Iris pigment epithelial cell (primary cell): ENCODE results near the gene FAM98B.

ENCODE experiments used
- DNase-seq: peaks from one replicate; pipeline ENCODE4 v3.0.0-alpha.2; 2011; ENCODE audit warnings: low read depth

The FAM98B gene

DNA sequence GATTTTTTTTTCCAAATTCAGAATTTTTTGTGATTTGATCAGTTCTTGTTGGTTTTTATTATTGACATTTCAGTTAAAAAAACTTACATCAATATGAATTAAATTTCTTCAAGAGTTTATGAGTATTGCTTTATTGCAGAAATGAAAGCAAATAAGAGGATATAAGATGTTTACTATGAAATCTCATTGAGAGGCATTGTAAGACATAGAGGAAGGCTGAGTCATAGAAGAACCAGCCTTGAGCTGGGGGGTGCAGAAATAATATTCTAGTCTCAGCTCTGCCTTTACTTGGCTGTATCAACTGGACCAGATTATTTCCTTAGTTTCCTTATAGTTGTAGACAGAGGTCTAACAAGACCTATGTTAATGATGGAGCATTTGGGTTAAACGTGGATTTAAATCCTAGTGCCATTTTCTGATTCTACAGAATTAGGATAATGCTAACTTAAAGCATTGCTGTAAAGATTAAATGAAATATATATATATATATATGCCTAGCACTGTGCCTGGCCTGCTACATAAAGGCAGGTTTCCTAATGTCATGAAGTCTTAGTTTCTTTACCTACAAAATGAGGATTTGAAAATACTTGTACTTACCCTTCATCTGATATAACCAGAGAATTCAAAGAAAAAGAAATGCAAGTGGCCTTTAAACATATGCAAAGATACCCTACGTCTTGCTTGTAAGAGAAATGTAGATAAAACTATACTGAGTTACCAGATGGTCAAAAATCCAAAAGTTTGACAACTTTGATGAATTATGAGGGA is 7.3 kb downstream of the FAM98B start:
- DNase-seq: peak; percentile 74

DNA sequence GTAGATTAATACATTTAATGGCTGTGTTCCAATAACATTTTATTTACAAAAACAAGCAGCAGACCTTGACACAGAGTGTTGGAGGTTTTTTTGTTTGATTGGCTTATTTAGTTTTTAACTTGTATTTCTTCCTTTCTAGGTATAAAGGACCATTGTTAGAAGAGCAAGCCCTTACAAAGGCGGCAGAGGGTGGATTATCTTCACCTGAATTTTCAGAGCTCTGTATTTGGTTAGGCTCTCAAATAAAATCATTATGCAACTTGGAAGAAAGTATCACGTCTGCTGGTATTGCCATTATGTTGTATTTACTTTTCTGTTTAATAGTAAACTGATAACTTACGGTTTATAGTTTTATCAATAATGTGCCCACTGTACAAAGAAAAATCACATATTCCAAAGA is 10.0 kb downstream of the FAM98B start:
- DNase-seq: no peak

GRCh38 chr15:38464675-38465074 is 10.7 kb downstream of the FAM98B start:
- DNase-seq: no peak

GRCh38 chr15:38470816-38471215 is 16.9 kb downstream of the FAM98B start:
- DNase-seq: no peak

DNA sequence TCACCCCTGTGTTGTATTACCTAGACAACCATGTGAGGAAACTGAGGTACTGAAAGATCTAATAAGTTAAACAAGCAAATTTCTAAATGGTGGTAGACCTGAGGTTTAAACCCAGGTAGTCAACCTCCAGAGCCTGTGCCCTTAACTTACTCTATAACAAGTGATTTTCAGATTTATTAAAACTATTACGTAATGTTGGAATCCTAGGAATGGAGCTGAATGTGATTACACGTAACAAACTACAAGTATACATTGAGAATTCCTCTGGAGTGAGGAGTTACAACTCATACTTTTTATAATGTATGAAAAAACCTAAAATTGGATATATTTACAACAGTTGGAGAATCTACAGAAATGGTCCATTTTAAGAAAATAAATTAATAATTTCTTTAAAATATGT is 18.0 kb downstream of the FAM98B start:
- DNase-seq: peak; percentile 66

GRCh38 chr15:38474155-38474757 is 20.3 kb downstream of the FAM98B start:
- DNase-seq: peak; percentile 70

DNA sequence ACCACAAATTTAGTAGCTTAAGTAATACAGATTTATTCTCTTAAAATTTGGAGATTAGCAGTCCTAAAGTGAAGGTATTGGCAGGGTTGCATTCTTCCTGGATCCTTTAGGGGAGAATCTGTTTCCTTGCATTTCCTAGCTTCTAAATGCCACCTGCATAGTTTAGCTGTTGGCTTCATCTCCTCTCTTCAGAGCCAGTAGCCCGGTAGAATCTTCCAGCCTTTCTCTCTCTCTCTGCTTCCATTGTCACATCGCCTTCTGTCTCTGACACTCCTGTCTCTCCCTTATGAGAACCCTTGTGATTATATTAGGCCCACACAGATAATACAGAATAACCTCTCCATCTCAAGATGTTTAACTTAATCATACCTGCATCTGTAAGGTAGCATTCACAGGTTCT is 21.4 kb downstream of the FAM98B start:
- DNase-seq: no peak

DNA sequence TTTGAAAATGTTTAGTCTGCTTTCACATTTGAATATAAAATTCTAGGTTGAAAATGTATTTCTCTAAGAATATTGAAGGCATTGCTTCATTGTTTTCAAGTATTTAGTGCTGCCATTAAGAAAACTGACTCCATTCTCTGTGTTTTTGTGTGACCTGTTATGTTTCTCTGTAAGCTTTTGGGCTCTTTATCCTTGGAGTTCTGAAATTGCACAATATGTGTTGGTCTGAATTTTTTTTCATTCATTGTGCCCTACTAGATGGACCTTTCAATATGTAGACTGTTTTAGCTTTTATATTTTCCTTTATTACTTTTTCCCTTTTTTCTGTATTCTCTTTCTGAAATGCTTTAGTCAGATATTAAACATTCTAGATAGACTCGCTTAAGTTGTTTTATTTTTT is 22.2 kb downstream of the FAM98B start:
- no peak for DNase-seq

DNA sequence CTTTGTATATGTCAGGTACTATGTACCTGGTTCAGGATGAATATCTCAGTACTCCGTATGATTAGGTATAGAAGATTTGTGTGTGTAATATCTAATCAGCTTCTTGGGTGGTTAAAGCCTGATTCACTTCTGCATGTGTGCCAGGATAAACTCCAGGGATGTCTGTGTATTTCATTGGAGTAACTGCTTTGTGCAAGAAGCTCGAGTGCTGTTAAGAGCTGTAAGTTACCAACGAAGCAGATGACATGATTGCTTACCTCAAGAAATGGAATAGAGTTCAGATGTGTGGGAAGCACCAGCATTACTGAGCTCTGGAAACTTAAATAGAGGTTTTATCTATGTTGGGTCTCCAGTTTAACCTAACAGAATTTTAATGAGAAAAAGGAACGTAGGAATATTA is 23.7 kb downstream of the FAM98B start:
- DNase-seq: no peak

DNA sequence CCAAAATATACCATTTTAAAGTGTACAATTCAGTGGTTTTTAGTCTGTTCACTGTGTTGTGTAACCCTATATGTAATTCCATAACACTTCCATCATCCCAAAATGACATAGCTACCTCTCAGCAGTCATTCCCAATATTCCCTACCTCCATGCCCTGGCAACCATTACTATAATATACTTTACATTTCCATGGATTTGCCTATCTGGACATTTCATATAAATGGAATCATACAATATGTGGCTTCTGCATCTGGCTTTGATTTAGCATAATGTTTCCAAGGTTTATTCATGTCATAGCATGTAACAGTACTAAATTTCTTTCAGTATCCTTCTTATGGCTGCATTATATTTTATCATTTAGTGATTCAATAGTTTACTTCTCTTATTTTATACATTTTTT is 25.3 kb downstream of the FAM98B start:
- DNase-seq: no peak

GRCh38 chr15:38479756-38480155 is 25.8 kb downstream of the FAM98B start:
- no peak for DNase-seq

DNA sequence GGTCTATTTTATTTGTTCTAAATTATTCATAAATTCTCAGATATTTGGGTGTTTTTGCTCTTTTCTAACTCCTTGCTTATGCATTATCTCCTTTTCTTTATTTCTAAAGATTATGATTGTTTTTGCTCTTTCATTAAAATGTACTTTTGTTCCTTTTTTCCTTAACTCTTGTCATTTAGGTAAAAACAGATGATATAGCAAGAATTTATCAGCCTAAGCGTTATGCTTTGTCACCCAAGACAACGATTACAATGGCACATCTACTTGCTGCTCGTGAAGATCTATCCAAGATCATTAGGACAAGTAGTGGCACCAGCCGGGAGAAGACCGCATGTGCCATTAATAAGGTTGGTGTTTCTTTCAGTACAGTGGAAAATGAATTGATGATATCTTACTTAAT is 27.2 kb downstream of the FAM98B start:
- DNase-seq: no peak

DNA sequence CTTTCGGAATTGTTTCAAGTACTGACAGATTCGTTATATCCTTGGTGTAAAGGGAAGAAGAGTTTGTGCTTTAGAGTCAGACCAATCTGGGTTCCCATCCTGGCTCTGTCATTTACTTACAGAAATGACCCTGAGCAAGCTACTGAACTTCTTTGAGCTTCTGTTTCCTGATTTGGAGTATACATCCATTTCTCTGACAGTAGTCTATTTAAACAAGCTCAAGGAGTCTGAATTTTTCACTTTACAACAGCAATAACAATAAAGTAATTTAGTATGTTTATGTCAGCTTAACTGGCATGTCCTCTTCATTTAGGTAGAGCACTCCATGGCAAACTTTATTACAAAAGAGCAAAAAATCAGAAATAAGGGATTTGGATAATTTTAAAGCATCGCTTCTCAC is 27.8 kb downstream of the FAM98B start:
- DNase-seq: no peak

- no peak for DNase-seq
These were observed 28.6 kb downstream of the FAM98B start for GRCh38 chr15:38482572-38482971.

- DNase-seq: peak; percentile 58
These were observed 33.0 kb downstream of the FAM98B start for GRCh38 chr15:38486936-38487335.

DNA sequence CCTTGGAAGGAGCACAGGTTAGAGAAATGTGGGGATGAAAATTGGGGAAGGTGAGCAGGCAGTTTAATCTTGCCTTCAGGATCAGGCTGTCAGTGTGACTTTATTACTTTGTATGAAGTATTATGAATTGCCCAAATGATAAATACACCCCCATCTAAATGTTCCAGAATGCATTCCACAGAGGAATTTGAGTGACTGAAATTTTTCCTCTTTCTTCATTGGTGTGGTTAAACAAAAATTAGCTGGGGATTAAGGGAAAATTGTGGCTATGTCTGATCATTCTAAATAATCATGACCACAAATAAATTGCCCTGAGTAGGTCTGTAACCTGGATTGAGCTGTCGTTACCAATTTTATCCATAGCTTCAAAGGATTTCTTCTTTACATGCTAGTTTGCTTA is 33.5 kb downstream of the FAM98B start:
- DNase-seq: no peak

DNA sequence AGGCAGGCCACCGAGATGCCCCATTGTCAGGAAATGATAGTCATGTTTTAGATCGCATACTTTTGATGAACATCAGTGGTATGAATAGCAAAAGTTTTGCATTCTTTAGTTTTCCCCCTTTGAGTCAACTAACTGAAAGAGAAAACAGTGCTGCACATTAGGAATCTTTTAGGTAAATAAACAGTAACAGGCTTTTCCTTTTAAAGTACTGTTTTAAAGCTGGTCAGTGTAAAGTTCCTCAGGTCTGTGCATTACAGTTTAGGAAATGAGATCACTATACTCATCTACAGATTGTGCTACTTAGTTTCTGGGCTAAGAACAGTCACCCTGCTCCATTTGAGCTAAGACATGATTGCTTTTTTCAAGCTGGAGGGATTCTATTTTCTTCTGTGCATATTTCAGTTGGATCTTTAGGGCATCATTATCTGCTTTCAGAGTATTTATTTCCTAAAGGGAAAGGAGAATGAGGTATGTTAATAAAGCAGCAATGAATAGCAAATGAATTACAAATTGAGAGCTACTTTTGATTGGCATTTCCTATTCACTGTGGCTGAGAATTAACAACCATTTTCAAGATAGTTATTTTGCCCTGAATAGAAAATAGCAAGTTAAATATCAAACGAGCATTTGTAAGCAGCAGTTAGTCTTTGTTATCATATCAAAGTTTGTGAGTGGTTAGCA is 36.5 kb downstream of the FAM98B start:
- DNase-seq: peak; percentile 70

- no peak for DNase-seq
These were observed 42.2 kb downstream of the FAM98B start for GRCh38 chr15:38496151-38496550.

DNA sequence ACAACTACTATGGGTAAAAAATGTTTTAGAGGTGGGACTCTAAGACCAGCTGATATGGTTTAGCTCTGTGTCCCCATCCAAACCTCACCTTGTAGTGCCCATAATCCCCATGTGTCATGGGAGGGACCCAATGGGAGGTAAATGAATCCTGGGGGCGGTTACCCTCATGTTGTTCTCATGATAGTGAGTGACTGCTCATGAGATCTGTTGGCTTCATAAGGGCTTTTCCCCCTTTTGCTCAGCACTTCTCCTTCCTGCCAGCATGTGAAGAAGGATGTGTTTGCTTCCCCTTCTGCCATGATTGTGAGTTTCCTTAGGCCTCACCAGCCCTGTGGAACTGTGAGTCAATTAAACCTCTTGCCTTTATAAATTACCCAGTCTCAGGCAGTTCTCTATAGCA is 45.7 kb downstream of the FAM98B start:
- DNase-seq: no peak

DNA sequence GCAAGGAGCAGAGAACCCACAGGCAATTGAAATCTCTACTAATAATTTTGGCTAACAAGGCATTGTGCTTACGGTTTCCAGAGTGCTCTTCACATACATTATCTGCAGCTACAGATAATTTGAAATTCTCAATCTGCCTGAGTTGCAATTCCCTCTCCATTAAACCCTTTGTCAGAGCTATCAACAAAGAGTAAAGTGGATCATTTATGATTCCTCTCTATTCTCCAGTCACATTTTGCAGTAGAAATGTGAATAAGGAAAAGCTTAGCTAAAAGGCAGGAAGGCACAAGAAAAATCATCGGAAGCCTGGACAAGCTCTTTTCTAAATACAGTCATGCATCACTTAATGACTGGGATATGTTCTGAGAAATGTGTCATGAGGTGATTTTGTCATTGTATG is 49.6 kb downstream of the FAM98B start:
- DNase-seq: no peak

DNA sequence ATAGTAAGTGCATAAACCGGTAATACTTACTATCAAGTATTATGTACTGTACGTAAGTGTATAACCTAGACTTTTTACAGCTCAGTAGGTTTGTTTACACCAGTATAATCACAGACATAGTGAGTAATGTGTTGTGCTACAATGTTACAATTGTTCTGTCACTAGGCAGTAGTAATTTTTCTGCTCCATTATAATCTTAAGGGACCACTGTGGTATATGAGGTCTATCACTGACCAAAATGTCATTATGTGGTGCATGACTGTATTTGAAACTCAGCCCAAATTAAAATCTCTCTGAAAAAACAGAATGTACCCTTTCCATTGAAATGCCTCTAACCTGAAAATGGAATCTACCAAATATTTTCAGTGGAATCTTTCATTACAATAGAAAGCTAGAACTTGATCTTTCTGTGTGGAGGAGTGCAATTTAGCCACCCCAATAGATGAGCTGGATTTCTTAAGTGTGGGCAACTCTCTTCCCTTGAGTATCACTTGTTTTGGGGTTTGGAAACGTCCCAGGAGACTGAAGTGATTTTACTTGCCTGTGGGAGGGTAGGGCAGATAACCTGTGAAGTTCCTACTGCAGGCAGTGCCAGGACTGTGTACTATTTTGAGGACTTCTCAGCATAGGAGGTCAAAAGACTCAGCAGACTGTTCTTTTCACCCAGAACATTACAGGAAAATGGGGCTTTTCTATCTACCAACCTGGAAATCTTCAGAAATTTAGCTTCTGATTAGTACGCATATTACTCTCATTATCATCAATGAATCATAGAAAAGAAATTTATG is 50.9 kb downstream of the FAM98B start:
- no peak for DNase-seq

GRCh38 chr15:38506997-38507396 is 53.1 kb downstream of the FAM98B start:
- no peak for DNase-seq

DNA sequence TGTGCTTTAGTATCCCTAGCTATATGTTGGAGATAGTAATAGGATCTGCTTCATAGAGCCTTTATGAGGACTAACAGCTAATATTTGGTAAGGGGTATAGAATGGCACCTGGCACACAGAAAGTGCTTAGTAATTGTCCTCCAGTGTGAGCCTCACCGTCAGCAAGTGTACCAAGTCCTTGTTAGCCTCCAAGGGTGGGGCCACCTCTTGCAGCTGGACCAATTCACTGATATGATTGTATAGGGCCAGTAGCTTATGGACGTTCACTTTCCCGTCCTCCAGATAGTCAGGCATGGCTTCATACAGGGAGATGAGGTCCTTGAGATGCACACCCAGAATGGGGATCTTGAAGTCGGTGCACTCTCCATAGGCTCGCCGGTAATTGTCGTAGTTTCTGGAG is 53.6 kb downstream of the FAM98B start:
- DNase-seq: no peak
